ENCODE data around the gene RNASE2. TPM values are rescaled to one million over a fixed set of nuclear protein-coding genes. Genes with fewer than 3 reads are reported as not detected.

Gene RNASE2
- total and polyA plus RNA-seq, 8 donors: 1.00 to 1.3 (median 1.2) TPM; not detected in 5

- peaks cover 40 to 58% (median 55%) of the 10 kb centered on the region in 4 donors for H3K36me3 ChIP-seq
- no peaks in the 10 kb centered on the region for H3K27me3 ChIP-seq
- H3K9me3 ChIP-seq: no peaks in the 10 kb centered on the region
- H3K27ac ChIP-seq: no peak overlapping the region
- TF ChIP-seq POLR2AphosphoS5 (IDR thresholded peaks at IDR 0.05) (no peak), POLR2A (IDR thresholded peaks at IDR 0.05) (no peak), EP300 (IDR thresholded peaks at IDR 0.05) (no peak)
- TF ChIP-seq, protein P1, sequence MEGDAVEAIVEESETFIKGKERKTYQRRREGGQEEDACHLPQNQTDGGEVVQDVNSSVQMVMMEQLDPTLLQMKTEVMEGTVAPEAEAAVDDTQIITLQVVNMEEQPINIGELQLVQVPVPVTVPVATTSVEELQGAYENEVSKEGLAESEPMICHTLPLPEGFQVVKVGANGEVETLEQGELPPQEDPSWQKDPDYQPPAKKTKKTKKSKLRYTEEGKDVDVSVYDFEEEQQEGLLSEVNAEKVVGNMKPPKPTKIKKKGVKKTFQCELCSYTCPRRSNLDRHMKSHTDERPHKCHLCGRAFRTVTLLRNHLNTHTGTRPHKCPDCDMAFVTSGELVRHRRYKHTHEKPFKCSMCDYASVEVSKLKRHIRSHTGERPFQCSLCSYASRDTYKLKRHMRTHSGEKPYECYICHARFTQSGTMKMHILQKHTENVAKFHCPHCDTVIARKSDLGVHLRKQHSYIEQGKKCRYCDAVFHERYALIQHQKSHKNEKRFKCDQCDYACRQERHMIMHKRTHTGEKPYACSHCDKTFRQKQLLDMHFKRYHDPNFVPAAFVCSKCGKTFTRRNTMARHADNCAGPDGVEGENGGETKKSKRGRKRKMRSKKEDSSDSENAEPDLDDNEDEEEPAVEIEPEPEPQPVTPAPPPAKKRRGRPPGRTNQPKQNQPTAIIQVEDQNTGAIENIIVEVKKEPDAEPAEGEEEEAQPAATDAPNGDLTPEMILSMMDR (IDR thresholded peaks at IDR 0.05): no peak
- peaks cover 0 to 11% (median 3%) of the 10 kb centered on the region in 4 donors for H3K4me1 ChIP-seq
- intact Hi-C loops (cut with DNase I; ENCODE audit: low total_unique reads): no loop called here
- 40 to 70% (median 46%) methylated on average over 4 of the region's 4 CpGs for WGBS, 5 donors
- no peak overlapping the region for H3K4me3 ChIP-seq
- DNase-seq: peak in 1 of 2 donors; percentile 57
Observed at GRCh38 chr14:20997115-20997514, 41.8 kb downstream of the RNASE2 start.

- H3K4me3 ChIP-seq: no peak overlapping the region
- no peaks in the 10 kb centered on the region for H3K27me3 ChIP-seq
- TF ChIP-seq POLR2A (IDR thresholded peaks at IDR 0.05) (no peak), POLR2AphosphoS5 (IDR thresholded peaks at IDR 0.05) (no peak), EP300 (IDR thresholded peaks at IDR 0.05) (no peak)
- TF ChIP-seq, protein P1 (IDR thresholded peaks at IDR 0.05): no peak
- H3K9me3 ChIP-seq: no peaks in the 10 kb centered on the region
- peaks cover 35 to 54% (median 51%) of the 10 kb centered on the region in 4 donors for H3K36me3 ChIP-seq
- DNase-seq: no peak
- 44 to 69% (median 58%) methylated on average over 6 of the region's 6 CpGs for WGBS, 5 donors
- intact Hi-C loops (cut with DNase I; ENCODE audit: low total_unique reads): no loop called here
- H3K27ac ChIP-seq: no peak overlapping the region
- H3K4me1 ChIP-seq: peaks cover 0 to 7% (median under 1%) of the 10 kb centered on the region in 4 donors
Observed at GRCh38 chr14:20997564-20997963, 42.3 kb downstream of the RNASE2 start.

DNA sequence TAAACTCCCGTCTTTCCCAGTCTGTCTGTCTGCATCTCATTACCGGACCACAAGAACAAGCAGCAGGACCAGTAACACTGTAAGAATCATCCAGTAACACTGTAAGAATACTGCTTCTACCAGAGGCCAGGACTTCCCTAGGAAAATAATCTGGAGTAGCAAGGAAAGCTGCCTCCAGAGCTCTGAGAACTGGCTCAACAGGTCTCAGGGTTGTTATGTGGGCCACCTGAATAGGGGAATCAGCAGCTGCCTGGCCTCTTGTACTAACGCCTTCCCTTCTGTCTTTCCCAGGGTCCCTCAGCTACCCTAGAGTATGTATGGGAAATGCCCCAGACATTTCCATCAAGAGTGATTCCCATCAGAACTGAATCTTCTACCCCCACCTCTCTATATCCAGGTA, 42.9 kb downstream of the RNASE2 start:
- intact Hi-C loops (cut with DNase I; ENCODE audit: low total_unique reads): no loop called here
- WGBS, 5 donors: 33 to 59% (median 42%) methylated on average over 3 of the region's 3 CpGs
- H3K27ac ChIP-seq: no peak overlapping the region
- peak in 1 of 2 donors; percentile 85 for DNase-seq
- H3K4me3 ChIP-seq: no peak overlapping the region
- TF ChIP-seq EP300 (IDR thresholded peaks at IDR 0.05) (no peak), POLR2AphosphoS5 (IDR thresholded peaks at IDR 0.05) (no peak), POLR2A (IDR thresholded peaks at IDR 0.05) (no peak)
- TF ChIP-seq, protein P1 (IDR thresholded peaks at IDR 0.05): no peak
- H3K27me3 ChIP-seq: no peaks in the 10 kb centered on the region
- H3K9me3 ChIP-seq: no peaks in the 10 kb centered on the region
- H3K36me3 ChIP-seq: peaks cover 31 to 48% (median 45%) of the 10 kb centered on the region in 4 donors
- H3K4me1 ChIP-seq: peaks cover 0 to 7% (median 0%) of the 10 kb centered on the region in 4 donors

- Histone ChIP-seq H3K4me1 (peaks cover 0 to 7% (median 0%) of the 10 kb centered on the region in 4 donors), H3K36me3 (peaks cover 30 to 41% (median 38%) of the 10 kb centered on the region in 4 donors), H3K4me3 (no peak within 1 kb of the TSS), H3K27ac (no peak within 1 kb of the TSS), H3K9me3 (no peaks in the 10 kb centered on the region), H3K27me3 (no peaks in the 10 kb centered on the region)
- WGBS, 5 donors: 37 to 42% (median 38%) methylated on average over 6 of the region's 6 CpGs
- intact Hi-C loops (cut with DNase I; ENCODE audit: low total_unique reads): no loop called here
- peak in 1 of 2 donors; percentile 68 for DNase-seq
- no peak for TF ChIP-seq POLR2A (IDR thresholded peaks at IDR 0.05)
Observed at GRCh38 chr14:20998674-20999366, 43.5 kb downstream of the RNASE2 start, which contains the start of gene SLC39A2. Gene SLC39A2 (plus strand): TSS chr14:20999293. CDS start chr14:20999447, 154 bp downstream.

GRCh38 chr14:20999591-20999990, 44.3 kb downstream of the RNASE2 start:
- Histone ChIP-seq H3K4me3 (no peak overlapping the region), H3K4me1 (peaks cover 0 to 7% (median 0%) of the 10 kb centered on the region in 4 donors), H3K36me3 (peaks cover 23 to 33% (median 31%) of the 10 kb centered on the region in 4 donors), H3K9me3 (no peaks in the 10 kb centered on the region), H3K27me3 (no peaks in the 10 kb centered on the region), H3K27ac (no peak overlapping the region)
- no peak for DNase-seq
- TF ChIP-seq, protein P1 (IDR thresholded peaks at IDR 0.05): no peak
- no peak for TF ChIP-seq EP300 (IDR thresholded peaks at IDR 0.05)
- TF ChIP-seq POLR2AphosphoS5 (IDR thresholded peaks at IDR 0.05): no peak
- TF ChIP-seq POLR2A (IDR thresholded peaks at IDR 0.05): no peak
- intact Hi-C loops (cut with DNase I; ENCODE audit: low total_unique reads): no loop called here
- whole genome bisulfite sequencing, 5 donors: 79 to 87% (median 86%) methylated on average over 4 of the region's 4 CpGs

Data from stomach (tissue), 9 donors.